Loucy (cell line): ENCODE results near the gene BTBD1.

ENCODE experiments used
- H2AFZ ChIP-seq: fragments of 200-600 bp; sonication (generic); 2 replicates; pipeline ENCODE4 v1.6.0; 2016; ENCODE audit warnings: antibody characterized with exemption, mild to moderate bottlenecking, low read length, moderate library complexity
- H3F3A ChIP-seq: fragments of 200-600 bp; 2 replicates; pipeline ENCODE4 v1.6.0; 2016; ENCODE audit warnings: antibody characterized with exemption, low read depth, mild to moderate bottlenecking
- H3K27me3 ChIP-seq: fragments of 200-600 bp; sonication (generic); 2 replicates; pipeline ENCODE4 v1.6.1; 2014; ENCODE audit warnings: low read length, mild to moderate bottlenecking; ENCODE audit not compliant: insufficient read depth, poor library complexity, severe bottlenecking
- H3K36me3 ChIP-seq: fragments of 200-600 bp; sonication (generic); 2 replicates; pipeline ENCODE4 v1.6.1; 2016; ENCODE audit warnings: low read length; ENCODE audit not compliant: insufficient read depth
- H3K4me1 ChIP-seq: fragments of 200-600 bp; sonication (generic); 2 replicates; pipeline ENCODE4 v1.5.1; 2014; ENCODE audit warnings: low read length, mild to moderate bottlenecking; ENCODE audit not compliant: insufficient read depth, poor library complexity, severe bottlenecking
- H3K4me2 ChIP-seq: fragments of 200-600 bp; sonication (generic); 2 replicates; pipeline ENCODE4 v1.6.0; 2014; ENCODE audit warnings: antibody characterized with exemption, low read length, low read depth, mild to moderate bottlenecking; ENCODE audit not compliant: poor library complexity, severe bottlenecking
- H3K4me3 ChIP-seq: fragments of 200-600 bp; sonication (generic); 2 replicates; pipeline ENCODE4 v1.5.1; 2014; ENCODE audit warnings: low read length, mild to moderate bottlenecking, mixed read lengths; ENCODE audit not compliant: poor library complexity, severe bottlenecking
- H3K79me2 ChIP-seq: fragments of 200-600 bp; sonication (generic); 2 replicates; pipeline ENCODE4 v1.6.1; 2014; ENCODE audit warnings: low read length; ENCODE audit not compliant: insufficient read depth
- H3K9ac ChIP-seq: fragments of 200-600 bp; sonication (generic); 2 replicates; pipeline ENCODE4 v1.6.0; 2014; ENCODE audit warnings: mild to moderate bottlenecking, low read depth, low read length, moderate library complexity; ENCODE audit not compliant: poor library complexity, severe bottlenecking
- H3K9me2 ChIP-seq: fragments of 200-600 bp; sonication (generic); replicated peaks from 2 replicates; pipeline ENCODE4 v1.6.1; 2016; ENCODE audit warnings: low read depth, low read length, mixed read lengths
- H3K9me3 ChIP-seq: fragments of 200-600 bp; sonication (generic); 2 replicates; pipeline ENCODE4 v1.6.1; 2014; ENCODE audit warnings: mild to moderate bottlenecking, antibody characterized with exemption, low read length, low read depth; ENCODE audit not compliant: insufficient read depth
- H4K20me1 ChIP-seq: fragments of 200-600 bp; sonication (generic); 2 replicates; pipeline ENCODE4 v1.6.0; 2014; ENCODE audit warnings: antibody characterized with exemption, low read length, mild to moderate bottlenecking; ENCODE audit not compliant: insufficient read depth, poor library complexity, severe bottlenecking
- CTCF ChIP-seq: fragments of 200-600 bp; sonication (generic); conservative IDR thresholded peaks from 2 replicates; pipeline ENCODE4 v1.5.1; 2014; ENCODE audit warnings: mild to moderate bottlenecking, antibody characterized with exemption, low read length
- EZH2phosphoT487 ChIP-seq: fragments of 200-600 bp; IDR thresholded peaks from 2 replicates; pipeline ENCODE4 v1.6.1; 2018; ENCODE audit warnings: antibody characterized with exemption, mild to moderate bottlenecking, moderate library complexity, borderline replicate concordance

The BTBD1 gene

DNA sequence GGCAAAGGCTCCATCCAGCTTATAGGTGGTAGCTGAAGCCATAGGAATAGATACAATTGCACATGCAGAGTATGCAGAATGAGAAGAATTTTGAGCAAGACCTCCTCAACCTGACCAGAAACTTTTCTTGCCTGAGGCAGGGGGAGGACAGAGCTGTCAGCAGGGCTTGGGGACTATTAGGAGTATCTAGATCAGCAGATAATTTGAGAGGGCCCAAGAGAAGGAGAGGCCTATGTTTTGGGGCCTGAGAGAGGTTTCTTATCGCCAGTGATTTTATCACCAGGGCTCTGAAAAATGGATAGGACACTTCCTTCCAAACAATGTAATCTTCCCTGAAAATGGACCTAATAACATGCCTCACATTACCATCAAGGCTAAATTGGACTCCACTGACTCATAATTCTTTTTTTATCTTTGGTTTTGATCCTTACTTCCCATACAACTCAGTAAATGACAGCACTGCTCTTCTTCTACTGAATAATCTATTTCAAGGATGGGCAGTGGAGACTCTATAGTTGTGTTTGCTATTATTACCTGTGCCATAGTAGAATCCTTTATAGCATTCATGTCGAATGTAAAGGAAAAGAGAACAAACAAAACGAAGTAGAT is 96.9 kb downstream of the BTBD1 start:
- Histone ChIP-seq H3K9me3 (no peaks in the 10 kb centered on the region), H3K4me2 (no peak overlapping the region), H3K4me3 (no peak overlapping the region), H3F3A (no peaks in the 10 kb centered on the region), H3K79me2 (no peaks in the 10 kb centered on the region), H3K36me3 (no peaks in the 10 kb centered on the region), H3K27me3 (no peaks in the 10 kb centered on the region), H3K9me2 (no peaks in the 10 kb centered on the region), H4K20me1 (no peaks in the 10 kb centered on the region), H3K9ac (no peak overlapping the region), H2AFZ (no peak overlapping the region), H3K4me1 (no peaks in the 10 kb centered on the region)
- TF ChIP-seq EZH2phosphoT487 = no peak
- TF ChIP-seq CTCF = no peak

GRCh38 chr15:82969353-82969752 is 97.7 kb downstream of the BTBD1 start:
- H3K4me2 ChIP-seq = no peak overlapping the region
- no peak overlapping the region for H3K4me3 ChIP-seq
- H3K27me3 ChIP-seq = no peaks in the 10 kb centered on the region
- no peaks in the 10 kb centered on the region for H3K9me3 ChIP-seq
- H4K20me1 ChIP-seq = no peaks in the 10 kb centered on the region
- H3K36me3 ChIP-seq = no peaks in the 10 kb centered on the region
- no peaks in the 10 kb centered on the region for H3K79me2 ChIP-seq
- H3K4me1 ChIP-seq = no peaks in the 10 kb centered on the region
- no peak overlapping the region for H2AFZ ChIP-seq
- no peaks in the 10 kb centered on the region for H3K9me2 ChIP-seq
- H3F3A ChIP-seq = no peaks in the 10 kb centered on the region
- no peak for TF ChIP-seq EZH2phosphoT487
- no peak for TF ChIP-seq CTCF
- no peak overlapping the region for H3K9ac ChIP-seq

DNA sequence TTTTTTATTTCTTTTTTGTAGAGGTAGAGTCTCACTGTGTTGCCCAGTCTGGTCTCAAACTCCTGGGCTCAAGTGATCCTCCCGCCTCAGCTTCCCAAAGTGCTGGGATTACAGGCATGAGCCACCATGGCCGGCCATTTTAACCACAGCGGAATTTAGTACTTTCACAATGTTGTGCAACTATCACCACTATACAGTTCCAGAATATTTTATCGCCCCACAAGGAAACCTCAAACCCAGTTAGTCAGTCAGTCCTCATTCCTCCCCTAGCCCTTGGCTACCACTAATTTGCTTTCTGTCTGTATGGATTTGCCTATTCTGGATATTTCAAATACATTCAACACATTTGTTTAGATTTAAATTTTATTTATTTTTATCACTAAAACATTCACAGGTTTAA is 99.0 kb downstream of the BTBD1 start:
- no peaks in the 10 kb centered on the region for H3K36me3 ChIP-seq
- H4K20me1 ChIP-seq = no peaks in the 10 kb centered on the region
- no peak overlapping the region for H3K4me3 ChIP-seq
- H3K4me2 ChIP-seq = no peak overlapping the region
- H3K79me2 ChIP-seq = no peaks in the 10 kb centered on the region
- H3F3A ChIP-seq = no peaks in the 10 kb centered on the region
- TF ChIP-seq EZH2phosphoT487 = no peak
- TF ChIP-seq CTCF = no peak
- no peak overlapping the region for H3K9ac ChIP-seq
- no peak overlapping the region for H2AFZ ChIP-seq
- no peaks in the 10 kb centered on the region for H3K27me3 ChIP-seq
- H3K9me2 ChIP-seq = no peaks in the 10 kb centered on the region
- H3K4me1 ChIP-seq = no peaks in the 10 kb centered on the region
- no peaks in the 10 kb centered on the region for H3K9me3 ChIP-seq
